HepG2 (cell line): ENCODE data around the gene BAHCC1. TPM values are rescaled to one million over a fixed set of nuclear protein-coding genes. Genes with fewer than 3 reads are reported as not detected.
A peak's percentile ranks its signal among the peaks of the same experiment; 100 is the strongest.

ENCODE experiments used
- ATAC-seq: fragments of 200-7000 bp; cut with Tn5 transposase; 3 replicates; pipeline ENCODE4 v1.9.1; 2020; ENCODE audit warnings: mild to moderate bottlenecking, moderate library complexity
- BruUV-seq: library from RNA; stranded (reverse); fragments of 400-500 nt; replicated peaks from 2 replicates; lab custom pipeline; 2021; lab: Mats Ljungman, UMichigan
- CTCF ChIA-PET: fragments of 300-600 bp; formaldehyde crosslinking; extraction: SDS; loops from one replicate; lab custom pipeline; 2021; ENCODE audit warnings: low total read pairs, inconsistent platforms, low intra/inter-chr PET ratio; lab: Yijun Ruan, JAX
- POLR2A ChIA-PET: fragments of 350-600 bp; sonication (Branson Sonifier 250); formaldehyde crosslinking; loops from one replicate; lab custom pipeline; 2020; ENCODE audit warnings: antibody characterized with exemption, inconsistent platforms; lab: Yijun Ruan, JAX
- DNase-seq: peaks from one replicate; pipeline ENCODE4 v3.0.0-alpha.2; 2015; ENCODE audit warnings: low spot score
- FAIRE-seq: peaks from 3 replicates; lab custom pipeline; 2011; peaks lifted over from hg19 to GRCh38; lab: Jason Lieb, UNC
- H2AFZ ChIP-seq: one replicate; pipeline ENCODE4 v1.6.1; 2011; ENCODE audit warnings: low read length, inconsistent platforms
- H3K27ac ChIP-seq: fragments of 300-600 bp; 3 replicates; pipeline ENCODE4 v1.8.0; 2011; ENCODE audit warnings: mixed run types, mild to moderate bottlenecking, mixed read lengths, low read length, inconsistent platforms; ENCODE audit not compliant: insufficient read depth; ENCODE audit errors: extremely low read length
- H3K27me3 ChIP-seq, 2 experiments: fragments of 200-600 bp in 1 of 2; 2 replicates in 1 of 2; 3 replicates in 1 of 2; pipeline versions ENCODE4 v1.6.0 to v1.8.0; 2011; ENCODE audit warnings: low read length in 2 of 2, mild to moderate bottlenecking in 2 of 2, moderate library complexity in 2 of 2, inconsistent platforms in 1 of 2; ENCODE audit not compliant: insufficient read depth in 2 of 2, control insufficient read depth in 1 of 2
- H3K36me3 ChIP-seq, 2 experiments: fragments of 200-600 bp in 1 of 2; replicated peaks in 1 of 2; 2 replicates in 1 of 2; 3 replicates in 1 of 2; pipeline versions ENCODE4 v1.5.1 to v1.8.0; 2011; ENCODE audit warnings: low read length in 2 of 2, inconsistent platforms in 1 of 2; ENCODE audit not compliant: insufficient read depth in 2 of 2, control insufficient read depth in 1 of 2
- H3K4me1 ChIP-seq: 2 replicates; pipeline ENCODE4 v1.5.1; 2012; ENCODE audit warnings: low read length, inconsistent platforms; ENCODE audit not compliant: insufficient read depth
- H3K4me2 ChIP-seq: 2 replicates; pipeline ENCODE4 v1.6.0; 2011; ENCODE audit warnings: low read depth, low read length, inconsistent platforms
- H3K4me3 ChIP-seq, 3 experiments: fragments of 200-600 bp in 1 of 3; sonication (generic), shearing (Covaris generic) in 1 of 3; replicated peaks in 1 of 3; 2 replicates each; pipeline ENCODE4 v1.5.1; 2011 to 2016; ENCODE audit warnings: low read length in 3 of 3, inconsistent platforms in 2 of 3, low read depth in 2 of 3, mild to moderate bottlenecking in 2 of 3, control low read depth in 1 of 3, mixed read lengths in 1 of 3; ENCODE audit not compliant: insufficient read depth in 1 of 3
- H3K79me2 ChIP-seq: one replicate; pipeline ENCODE4 v1.6.1; 2011; ENCODE audit warnings: low read length, inconsistent platforms; ENCODE audit not compliant: insufficient read depth
- H3K9ac ChIP-seq: 2 replicates; pipeline ENCODE4 v1.6.0; 2011; ENCODE audit warnings: mild to moderate bottlenecking, low read depth, low read length, inconsistent platforms; ENCODE audit not compliant: insufficient read depth
- H3K9me3 ChIP-seq: 2 replicates; pipeline ENCODE4 v1.5.1; 2012; ENCODE audit warnings: mild to moderate bottlenecking, low read length
- H4K20me1 ChIP-seq: 2 replicates; pipeline ENCODE4 v1.6.0; 2011; ENCODE audit warnings: inconsistent platforms, mild to moderate bottlenecking, low read length, moderate library complexity; ENCODE audit not compliant: insufficient read depth
- AGO2 ChIP-seq: fragments of 200-400 bp; formaldehyde crosslinking; optimal IDR thresholded peaks from 2 replicates; pipeline ENCODE3; 2017; ENCODE audit warnings: mild to moderate bottlenecking, low read depth, low read length, moderate library complexity
- ARHGAP35 ChIP-seq: sonication (generic); formaldehyde crosslinking; IDR thresholded peaks from 2 replicates; pipeline ENCODE4 v1.9.0; 2022; ENCODE audit warnings: mild to moderate bottlenecking, inconsistent platforms, moderate library complexity, missing genetic modification reagents, borderline replicate concordance
- CENPT ChIP-seq: sonication (generic); formaldehyde crosslinking; IDR thresholded peaks from 2 replicates; pipeline ENCODE4 v1.8.0; 2022; ENCODE audit warnings: low read depth, mild to moderate bottlenecking, moderate library complexity, missing genetic modification reagents
- ELK4 ChIP-seq: sonication (generic); formaldehyde crosslinking; IDR thresholded peaks from 2 replicates; pipeline ENCODE4 v1.9.0; 2021; ENCODE audit warnings: missing genetic modification reagents, borderline replicate concordance
- GZF1 ChIP-seq: sonication (generic); formaldehyde crosslinking; IDR thresholded peaks from 2 replicates; pipeline ENCODE4 v1.5.1; 2020; ENCODE audit warnings: mild to moderate bottlenecking, missing genetic modification reagents
- JARID2 ChIP-seq: sonication (generic); formaldehyde crosslinking; IDR thresholded peaks from 2 replicates; pipeline ENCODE4 v1.8.1; 2023; ENCODE audit warnings: missing genetic modification reagents, inconsistent platforms; ENCODE audit not compliant: insufficient replicate concordance
- KDM6A ChIP-seq: IDR thresholded peaks from 2 replicates; pipeline ENCODE4 v1.6.1; 2016; ENCODE audit warnings: low read depth
- NR3C1 ChIP-seq: sonication (generic); formaldehyde crosslinking; IDR thresholded peaks from 2 replicates; pipeline ENCODE4 v1.4.0; 2020; ENCODE audit warnings: missing genetic modification reagents
- ZNF883 ChIP-seq: sonication (generic); formaldehyde crosslinking; IDR thresholded peaks from 2 replicates; pipeline ENCODE4 v1.5.1; 2020; ENCODE audit warnings: mild to moderate bottlenecking, missing genetic modification reagents; ENCODE audit errors: not compliant biosample characterization
- WGBS: methylation state at CpG from one replicate; pipeline ENCODE4 v1.1.6; 2017; ENCODE audit warnings: low lambda C conversion rate; 5-methylcytosine and 5-hydroxymethylcytosine counted together
- in situ Hi-C: cut with HindIII; loops from 2 replicates; pipeline ENCODE4 v1.10.0; 2017; ENCODE audit warnings: low pct_unique_long_range_greater_than_20kb; ENCODE audit not compliant: extremely low pct_ligation_motif_present
- intact Hi-C: fragments of 100-400 bp; cut with micrococcal nuclease; formaldehyde crosslinking; loops from one replicate; pipeline ENCODE4 v1.10.0; 2022; ENCODE audit not compliant: unreplicated experiment
- polyA plus RNA-seq, 8 experiments: library from polyadenylated mRNA; depleted of rRNA in 3 of 8; stranded (reverse) in 7 of 8; unstranded in 1 of 8; fragments of >200 nt; fragmentation: Illumina TruSeq in 4 of 8; extraction: Trizol in 4 of 8; gene quantifications; 2 replicates each; pipeline versions ENCODE4 v1.2.1 to v1.2.3, GENCODE V29; 2011 to 2016; ENCODE audit warnings: low read depth in 4 of 8, missing spikeins in 1 of 8, mixed read lengths in 1 of 8; ENCODE audit not compliant: insufficient read depth in 1 of 8
- total RNA-seq, 5 experiments: library from RNA; depleted of rRNA; stranded (reverse); fragments of >200 nt; fragmentation: Illumina TruSeq; extraction: Trizol; gene quantifications; 2 replicates each; pipeline ENCODE4 v1.2.3, GENCODE V29; 2016; ENCODE audit warnings: low read depth in 1 of 5
- TF ChIP-seq, protein P1 (sequence below): fragments of 450-650 bp; IDR thresholded peaks from 2 replicates; pipeline ENCODE4 v1.6.1; 2016

Gene BAHCC1
- total and polyA plus RNA-seq, 2 of the 13 experiments (the other 11 are each of a cell fraction or from before 2014, with no cell fraction given) = 1.4 to 1.7 TPM

DNA sequence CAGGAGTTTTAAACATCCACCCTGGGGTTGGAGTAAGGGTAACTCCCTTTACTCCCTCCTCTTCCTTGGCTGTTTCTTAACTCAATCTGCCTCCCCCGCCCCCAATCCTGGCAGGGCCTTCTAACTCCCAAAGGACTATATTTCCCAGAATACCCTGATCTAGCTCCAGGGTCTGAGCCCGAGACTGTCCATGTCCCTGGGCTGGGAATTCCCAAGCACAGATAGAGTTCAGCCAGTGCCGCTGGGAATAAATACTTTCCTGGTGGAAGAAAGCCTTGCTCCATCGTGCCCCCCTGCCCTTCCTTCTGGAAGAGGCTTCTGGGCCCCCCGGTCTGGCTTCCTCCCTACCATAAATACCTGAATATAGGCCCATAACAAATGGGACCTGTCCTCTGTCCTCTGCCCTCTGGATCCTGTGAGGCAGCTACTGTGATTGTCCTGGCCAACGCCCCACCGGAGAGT lies 10.2 kb downstream of the BAHCC1 start:
- 58% methylated on average over 7 of the region's 7 CpGs for WGBS
- Histone ChIP-seq H3K9ac (no peak overlapping the region), H3K4me1 (peaks cover 20% of the 10 kb centered on the region), H3K36me3 (no peaks in the 10 kb centered on the region), H3K79me2 (peaks cover 2% of the 10 kb centered on the region), H3K27ac (no peak overlapping the region), H4K20me1 (peaks cover 4% of the 10 kb centered on the region; the same call in 1 of the 2 replicates), H3K4me3 (no peak overlapping the region), H3K27me3 (peaks cover 2 to 22% of the 10 kb centered on the region in 2 experiments; a peak in 3 of 5 replicates), H3K9me3 (no peaks in the 10 kb centered on the region), H2AFZ (no peak overlapping the region), H3K4me2 (no peak overlapping the region)
- in situ Hi-C loops (no loop called here), intact Hi-C loops (no loop called here)
- POLR2A ChIA-PET = interaction anchor here (1.4 kb wide), 1 partner anchor 10 kb away, joined by 4 read pairs; the partner anchor contains the start of gene BAHCC1
- ATAC-seq (no peak), DNase-seq (no peak), FAIRE-seq (no peak)
- TF ChIP-seq GZF1 (CRISPR knock-in tag) (peak; percentile 98), NR3C1 (CRISPR knock-in tag) (no peak), ARHGAP35 (CRISPR knock-in tag) (no peak)
- BruUV-seq = no TSS peak
- CTCF ChIA-PET = no interaction called here

- Histone ChIP-seq H3K79me2 (no peaks in the 10 kb centered on the region), H3K27me3 (peaks cover 2 to 13% of the 10 kb centered on the region in 2 experiments; a peak in 3 of 5 replicates), H3K27ac (no peak overlapping the region), H4K20me1 (peaks cover 4% of the 10 kb centered on the region; the same call in 1 of the 2 replicates), H3K4me2 (no peak overlapping the region), H3K36me3 (no peaks in the 10 kb centered on the region)
- ChIA-PET POLR2A (no interaction called here), CTCF (no interaction called here)
- no TSS peak for BruUV-seq
- WGBS = 80% methylated on average over 41 of the region's 42 CpGs
- intact Hi-C loops = no loop called here
- TF ChIP-seq ZNF883 (CRISPR knock-in tag) (no peak), JARID2 (no peak), AGO2 (peak; percentile 27), ELK4 (no peak), CENPT (no peak), KDM6A (no peak)
- TF ChIP-seq, protein P1, sequence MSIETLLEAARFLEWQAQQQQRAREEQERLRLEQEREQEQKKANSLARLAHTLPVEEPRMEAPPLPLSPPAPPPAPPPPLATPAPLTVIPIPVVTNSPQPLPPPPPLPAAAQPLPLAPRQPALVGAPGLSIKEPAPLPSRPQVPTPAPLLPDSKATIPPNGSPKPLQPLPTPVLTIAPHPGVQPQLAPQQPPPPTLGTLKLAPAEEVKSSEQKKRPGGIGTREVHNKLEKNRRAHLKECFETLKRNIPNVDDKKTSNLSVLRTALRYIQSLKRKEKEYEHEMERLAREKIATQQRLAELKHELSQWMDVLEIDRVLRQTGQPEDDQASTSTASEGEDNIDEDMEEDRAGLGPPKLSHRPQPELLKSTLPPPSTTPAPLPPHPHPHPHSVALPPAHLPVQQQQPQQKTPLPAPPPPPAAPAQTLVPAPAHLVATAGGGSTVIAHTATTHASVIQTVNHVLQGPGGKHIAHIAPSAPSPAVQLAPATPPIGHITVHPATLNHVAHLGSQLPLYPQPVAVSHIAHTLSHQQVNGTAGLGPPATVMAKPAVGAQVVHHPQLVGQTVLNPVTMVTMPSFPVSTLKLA = no peak
- TF ChIP-seq, all 625 proteins: peak for 1
- ATAC-seq = no peak
- no peak for DNase-seq
- Histone ChIP-seq H3K4me3 (no peak overlapping the region), H3K9ac (no peak overlapping the region), H3K9me3 (no peaks in the 10 kb centered on the region), H3K4me1 (peaks cover 11% of the 10 kb centered on the region), H2AFZ (no peak overlapping the region)
- no peak for FAIRE-seq
- in situ Hi-C loops = no loop called here
Measured at GRCh38 chr17:81406117-81406953, 11.1 kb downstream of the BAHCC1 start.
